Trophoblast cell (in vitro differentiated cells and primary cell): ENCODE results near the gene THAP5.
A peak's percentile ranks its signal among the peaks of the same experiment; 100 is the strongest.

Experiments used
- DNase-seq, 2 donors: peaks; one replicate each; pipeline ENCODE4 v3.0.0-alpha.2; 2016
- H2AFZ ChIP-seq: 2 replicates; pipeline ENCODE4 v1.6.1; 2013; ENCODE audit warnings: low read length, moderate library complexity, mild to moderate bottlenecking; ENCODE audit not compliant: insufficient read depth, poor library complexity
- H2AK5ac ChIP-seq: 2 replicates; pipeline ENCODE4 v1.6.1; 2013; ENCODE audit warnings: mild to moderate bottlenecking, low read length
- H2BK120ac ChIP-seq: 2 replicates; pipeline ENCODE4 v1.6.1; 2013; ENCODE audit warnings: low read length, mild to moderate bottlenecking, moderate library complexity; ENCODE audit not compliant: insufficient read depth, poor library complexity
- H2BK12ac ChIP-seq: 2 replicates; pipeline ENCODE4 v1.6.1; 2013; ENCODE audit warnings: mild to moderate bottlenecking, low read length, moderate library complexity
- H2BK5ac ChIP-seq: 2 replicates; pipeline ENCODE4 v1.6.1; 2013; ENCODE audit warnings: low read length, low read depth, moderate library complexity, mild to moderate bottlenecking; ENCODE audit not compliant: poor library complexity
- H3K14ac ChIP-seq: 2 replicates; pipeline ENCODE4 v1.6.1; 2013; ENCODE audit warnings: mild to moderate bottlenecking, low read length
- H3K18ac ChIP-seq: 2 replicates; pipeline ENCODE4 v1.6.1; 2013; ENCODE audit warnings: mild to moderate bottlenecking, low read length
- H3K23ac ChIP-seq: 2 replicates; pipeline ENCODE4 v1.6.1; 2013; ENCODE audit warnings: low read length
- H3K27ac ChIP-seq: 2 replicates; pipeline ENCODE4 v1.5.1; 2013; ENCODE audit warnings: low read depth, mild to moderate bottlenecking, inconsistent platforms, low read length, moderate library complexity
- H3K27me3 ChIP-seq: 2 replicates; pipeline ENCODE4 v1.6.1; 2013; ENCODE audit warnings: inconsistent platforms, mild to moderate bottlenecking, low read length, moderate library complexity; ENCODE audit not compliant: insufficient read depth
- H3K36me3 ChIP-seq, 2 experiments: 1 replicate in 1 of 2; 2 replicates in 1 of 2; pipeline ENCODE4 v1.6.1; 2013; ENCODE audit warnings: low read length in 2 of 2, mild to moderate bottlenecking in 2 of 2, moderate library complexity in 1 of 2; ENCODE audit not compliant: insufficient read depth in 2 of 2, control insufficient read depth in 1 of 2
- H3K4ac ChIP-seq: 2 replicates; pipeline ENCODE4 v1.6.1; 2013; ENCODE audit warnings: low read depth, mild to moderate bottlenecking, low read length, moderate library complexity
- H3K4me1 ChIP-seq, 2 experiments: 1 replicate in 1 of 2; 2 replicates in 1 of 2; pipeline ENCODE4 v1.6.1; 2013; ENCODE audit warnings: low read length in 2 of 2, mild to moderate bottlenecking in 2 of 2, moderate library complexity in 1 of 2; ENCODE audit not compliant: insufficient read depth in 2 of 2, control insufficient read depth in 1 of 2
- H3K4me2 ChIP-seq: 2 replicates; pipeline ENCODE4 v1.6.1; 2013; ENCODE audit warnings: inconsistent platforms, mild to moderate bottlenecking, low read length, moderate library complexity
- H3K4me3 ChIP-seq: 2 replicates; pipeline ENCODE4 v1.5.1; 2013; ENCODE audit warnings: mild to moderate bottlenecking, low read depth, low read length, inconsistent platforms
- H3K79me1 ChIP-seq: one replicate; pipeline ENCODE4 v1.6.1; 2013; ENCODE audit warnings: low read length
- H3K79me2 ChIP-seq: 2 replicates; pipeline ENCODE4 v1.6.1; 2013; ENCODE audit warnings: low read length, mild to moderate bottlenecking; ENCODE audit not compliant: control insufficient read depth, insufficient read depth, poor library complexity
- H3K9ac ChIP-seq: 2 replicates; pipeline ENCODE4 v1.6.1; 2013; ENCODE audit warnings: mild to moderate bottlenecking, low read length
- H3K9me3 ChIP-seq: 2 replicates; pipeline ENCODE4 v1.6.1; 2013; ENCODE audit warnings: low read depth, mild to moderate bottlenecking, control low read depth, inconsistent platforms, low read length; ENCODE audit not compliant: insufficient read depth
- H4K12ac ChIP-seq: 2 replicates; pipeline ENCODE4 v1.6.1; 2013; ENCODE audit warnings: low read depth, mild to moderate bottlenecking, low read length, moderate library complexity
- H4K8ac ChIP-seq: 2 replicates; pipeline ENCODE4 v1.6.1; 2013; ENCODE audit warnings: low read depth, mild to moderate bottlenecking, low read length, moderate library complexity
- H4K91ac ChIP-seq: one replicate; pipeline ENCODE4 v1.6.1; 2013; ENCODE audit warnings: low read depth, mild to moderate bottlenecking, low read length, moderate library complexity
- WGBS: extraction: QIAGEN DNeasy Blood & Tissue Kit; methylation state at CpG from one replicate; pipeline ENCODE4 v1.1.7; 2013; ENCODE audit warnings: missing lambda C conversion rate; ENCODE audit not compliant: insufficient read length, insufficient coverage; ENCODE audit errors: extremely low coverage; 5-methylcytosine and 5-hydroxymethylcytosine counted together

The THAP5 gene

GRCh38 chr7:108535744-108536143 is 33.8 kb downstream of the THAP5 start:
- no peak overlapping the region for H4K91ac ChIP-seq
- no peak overlapping the region for H3K4ac ChIP-seq
- H3K79me2 ChIP-seq, result no peaks in the 10 kb centered on the region
- no peak overlapping the region for H2AK5ac ChIP-seq
- no peak overlapping the region for H4K12ac ChIP-seq
- H4K8ac ChIP-seq, result no peak overlapping the region
- H3K14ac ChIP-seq, result no peak overlapping the region
- H3K4me1 ChIP-seq, result no peaks in the 10 kb centered on the region
- H2BK12ac ChIP-seq, result no peak overlapping the region
- H3K9ac ChIP-seq, result no peak overlapping the region
- no CpG with 5 or more reads among the region's 1 CpG for WGBS
- H3K9me3 ChIP-seq, result no peaks in the 10 kb centered on the region
- no peak overlapping the region for H3K4me3 ChIP-seq
- no peak for DNase-seq
- no peak overlapping the region for H2BK5ac ChIP-seq
- H3K4me2 ChIP-seq, result no peak overlapping the region
- no peaks in the 10 kb centered on the region for H3K79me1 ChIP-seq
- H3K27ac ChIP-seq, result no peak overlapping the region
- H2AFZ ChIP-seq, result no peak overlapping the region
- no peaks in the 10 kb centered on the region for H3K36me3 ChIP-seq
- no peak overlapping the region for H2BK120ac ChIP-seq
- H3K27me3 ChIP-seq, result no peaks in the 10 kb centered on the region
- H3K23ac ChIP-seq, result no peak overlapping the region
- no peak overlapping the region for H3K18ac ChIP-seq

- H4K12ac ChIP-seq, result no peak overlapping the region
- H3K4me2 ChIP-seq, result no peak overlapping the region
- no peaks in the 10 kb centered on the region for H3K4me1 ChIP-seq
- no peak overlapping the region for H2AK5ac ChIP-seq
- no peaks in the 10 kb centered on the region for H3K36me3 ChIP-seq
- H3K4ac ChIP-seq, result no peak overlapping the region
- no peak overlapping the region for H4K91ac ChIP-seq
- DNase-seq, result no peak
- H2BK5ac ChIP-seq, result no peak overlapping the region
- H3K14ac ChIP-seq, result no peak overlapping the region
- H2AFZ ChIP-seq, result no peak overlapping the region
- no peak overlapping the region for H3K9ac ChIP-seq
- no peak overlapping the region for H3K23ac ChIP-seq
- no peak overlapping the region for H3K4me3 ChIP-seq
- H2BK12ac ChIP-seq, result no peak overlapping the region
- H2BK120ac ChIP-seq, result no peak overlapping the region
- no peaks in the 10 kb centered on the region for H3K79me1 ChIP-seq
- WGBS, result no CpG with 5 or more reads among the region's 5 CpGs
- H3K9me3 ChIP-seq, result no peaks in the 10 kb centered on the region
- H3K79me2 ChIP-seq, result no peaks in the 10 kb centered on the region
- no peak overlapping the region for H3K27ac ChIP-seq
- no peaks in the 10 kb centered on the region for H3K27me3 ChIP-seq
- no peak overlapping the region for H3K18ac ChIP-seq
- no peak overlapping the region for H4K8ac ChIP-seq
Measured at GRCh38 chr7:108535257-108535656, 34.2 kb downstream of the THAP5 start.

- Histone ChIP-seq H3K18ac (no peak overlapping the region), H2AFZ (no peak overlapping the region), H3K14ac (no peak overlapping the region), H3K27me3 (no peaks in the 10 kb centered on the region), H3K4ac (no peak overlapping the region), H2AK5ac (no peak overlapping the region), H2BK12ac (no peak overlapping the region), H3K4me2 (no peak overlapping the region), H3K4me1 (no peaks in the 10 kb centered on the region), H4K12ac (no peak overlapping the region), H4K8ac (no peak overlapping the region), H2BK120ac (no peak overlapping the region), H3K79me1 (no peaks in the 10 kb centered on the region), H3K4me3 (no peak overlapping the region), H3K27ac (no peak overlapping the region), H4K91ac (no peak overlapping the region), H3K36me3 (no peaks in the 10 kb centered on the region), H3K9ac (no peak overlapping the region), H3K79me2 (no peaks in the 10 kb centered on the region), H3K23ac (no peak overlapping the region), H2BK5ac (no peak overlapping the region), H3K9me3 (no peaks in the 10 kb centered on the region)
- DNase-seq, result no peak
- no CpG with 5 or more reads among the region's 3 CpGs for whole genome bisulfite sequencing
Measured at GRCh38 chr7:108533712-108534111, 35.8 kb downstream of the THAP5 start.

GRCh38 chr7:108529341-108529740 is 40.2 kb downstream of the THAP5 start:
- Histone ChIP-seq H2BK120ac (no peak overlapping the region), H3K27ac (no peak overlapping the region), H3K9me3 (no peaks in the 10 kb centered on the region), H2BK5ac (no peak overlapping the region), H3K4me1 (peaks cover 4 to 6% of the 10 kb centered on the region in 2 experiments), H4K8ac (no peak overlapping the region), H3K79me2 (peaks cover 2% of the 10 kb centered on the region), H3K79me1 (peaks cover 4% of the 10 kb centered on the region), H3K36me3 (no peaks in the 10 kb centered on the region), H3K4me2 (no peak overlapping the region), H2BK12ac (no peak overlapping the region), H3K9ac (no peak overlapping the region), H3K18ac (no peak overlapping the region), H3K14ac (no peak overlapping the region), H3K4ac (no peak overlapping the region), H4K91ac (no peak overlapping the region), H4K12ac (no peak overlapping the region), H2AFZ (no peak overlapping the region), H2AK5ac (no peak overlapping the region), H3K4me3 (no peak overlapping the region), H3K27me3 (no peaks in the 10 kb centered on the region), H3K23ac (no peak overlapping the region)
- peak; percentile 33 to 62 for DNase-seq
- WGBS, result no CpG with 5 or more reads among the region's 3 CpGs
